Gastrocnemius medialis (tissue), 4 donors: Measurements from ENCODE around the gene MIF4GD. TPM values are rescaled to one million over a fixed set of nuclear protein-coding genes. Genes with fewer than 3 reads are reported as not detected.
"Not testable (repeated sequence)": the region's sequence is repeated elsewhere in the genome, so short reads cannot be mapped to it uniquely, and the experiment has no call there.

ENCODE experiments used
- ATAC-seq, 2 donors: fragments of 150-250 bp; one replicate each; pipeline ENCODE4 v1.9.1; 2016
- DNase-seq, 2 donors: peaks; one replicate each; pipeline ENCODE4 v3.0.0-alpha.2; 2019
- H3K27ac ChIP-seq, 4 donors: fragments of 200-600 bp; sonication (generic); 1 replicate in 1 of 4; 2 replicates in 3 of 4; pipeline ENCODE4 v1.5.1; 2016 to 2018; ENCODE audit warnings: mild to moderate bottlenecking in 2 of 4, moderate library complexity in 1 of 4
- H3K27me3 ChIP-seq, 3 donors: fragments of 200-600 bp; sonication (generic) in 2 of 3; 1 replicate in 1 of 3; 2 replicates in 2 of 3; pipeline versions ENCODE4 v1.5.1 to v1.6.0; 2016 to 2019; ENCODE audit warnings: mild to moderate bottlenecking in 1 of 3, moderate library complexity in 1 of 3
- H3K36me3 ChIP-seq, 2 donors: fragments of 200-600 bp; sonication (generic) in 1 of 2; one replicate each; pipeline ENCODE4 v1.5.1; 2017 to 2018
- H3K4me1 ChIP-seq, 2 donors: fragments of 200-600 bp; sonication (generic) in 1 of 2; one replicate each; pipeline ENCODE4 v1.5.1; 2016 to 2017; ENCODE audit warnings: mild to moderate bottlenecking in 2 of 2
- H3K4me3 ChIP-seq, 4 donors: fragments of 200-600 bp; sonication (generic) in 3 of 4; 1 replicate in 1 of 4; 2 replicates in 3 of 4; pipeline ENCODE4 v1.5.1; 2016 to 2019; ENCODE audit warnings: mild to moderate bottlenecking in 2 of 4
- H3K9me3 ChIP-seq, 3 donors: fragments of 200-600 bp; sonication (generic) in 2 of 3; 1 replicate in 1 of 3; 2 replicates in 2 of 3; pipeline ENCODE4 v1.5.1; 2016 to 2019
- POLR2A ChIP-seq, 2 donors: fragments of 450-650 bp; IDR thresholded peaks; one replicate each; pipeline ENCODE4 v1.6.1; 2017; ENCODE audit warnings: antibody characterized with exemption in 2 of 2, mild to moderate bottlenecking in 2 of 2, moderate library complexity in 2 of 2
- in situ Hi-C, 4 donors: fragments of 200-750 bp; cut with MboI; loops; one replicate each; pipeline versions ENCODE4 v1.15.0 to v1.8.0; 2017; ENCODE audit warnings: low sequenced_read_pairs in 4 of 4
- intact Hi-C: fragments of 100-400 bp; cut with DNase I; formaldehyde crosslinking; loops from one replicate; pipeline ENCODE4 v1.15.1; 2023; ENCODE audit warnings: low total_unique reads
- total RNA-seq, 4 donors: library from RNA; depleted of rRNA; stranded (reverse); fragments of >200 nt; gene quantifications; one replicate each; pipeline versions ENCODE4 v1.1.0 to v1.2.3, GENCODE V29; 2016
- TF ChIP-seq, protein P1 (sequence below), 5 experiments: fragments of 450-650 bp in 3 of 5; fragments of 200-600 bp in 2 of 5; sonication (generic) in 2 of 5; IDR thresholded peaks in 4 of 5; conservative IDR thresholded peaks in 1 of 5; 1 replicate in 4 of 5; 2 replicates in 1 of 5; pipeline ENCODE4 v1.5.1; 2016 to 2019; ENCODE audit warnings: antibody characterized with exemption in 5 of 5, mild to moderate bottlenecking in 3 of 5, moderate library complexity in 3 of 5

The MIF4GD gene
- total RNA-seq, 4 donors from 2014 or later: 50.5 to 96.1 (median 72.4) TPM

DNA sequence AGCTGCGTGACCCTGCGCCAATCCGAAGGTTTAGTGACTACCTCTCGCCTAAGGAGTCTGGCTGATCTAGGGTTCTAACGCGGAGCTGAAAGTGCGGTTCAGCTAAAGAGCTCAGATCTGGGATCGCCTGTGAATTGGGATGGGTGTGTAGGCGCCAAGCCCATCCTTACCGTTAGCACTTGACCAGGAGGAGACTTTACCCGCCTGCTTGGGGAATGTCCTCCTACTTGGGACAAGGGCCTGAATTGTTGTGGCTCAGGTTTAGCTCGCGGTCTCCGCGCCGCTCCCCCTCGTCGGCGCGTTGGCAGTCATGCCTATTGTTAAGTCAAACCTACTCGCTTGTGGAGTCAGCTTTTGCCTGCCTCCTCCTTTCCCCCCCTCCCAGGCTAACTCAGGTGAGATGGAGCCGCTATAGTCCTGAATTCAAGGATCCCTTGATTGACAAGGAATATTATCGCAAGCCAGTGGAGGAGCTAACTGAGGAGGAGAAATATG is 8.9 kb downstream of the MIF4GD start:
- TF ChIP-seq, protein P1, sequence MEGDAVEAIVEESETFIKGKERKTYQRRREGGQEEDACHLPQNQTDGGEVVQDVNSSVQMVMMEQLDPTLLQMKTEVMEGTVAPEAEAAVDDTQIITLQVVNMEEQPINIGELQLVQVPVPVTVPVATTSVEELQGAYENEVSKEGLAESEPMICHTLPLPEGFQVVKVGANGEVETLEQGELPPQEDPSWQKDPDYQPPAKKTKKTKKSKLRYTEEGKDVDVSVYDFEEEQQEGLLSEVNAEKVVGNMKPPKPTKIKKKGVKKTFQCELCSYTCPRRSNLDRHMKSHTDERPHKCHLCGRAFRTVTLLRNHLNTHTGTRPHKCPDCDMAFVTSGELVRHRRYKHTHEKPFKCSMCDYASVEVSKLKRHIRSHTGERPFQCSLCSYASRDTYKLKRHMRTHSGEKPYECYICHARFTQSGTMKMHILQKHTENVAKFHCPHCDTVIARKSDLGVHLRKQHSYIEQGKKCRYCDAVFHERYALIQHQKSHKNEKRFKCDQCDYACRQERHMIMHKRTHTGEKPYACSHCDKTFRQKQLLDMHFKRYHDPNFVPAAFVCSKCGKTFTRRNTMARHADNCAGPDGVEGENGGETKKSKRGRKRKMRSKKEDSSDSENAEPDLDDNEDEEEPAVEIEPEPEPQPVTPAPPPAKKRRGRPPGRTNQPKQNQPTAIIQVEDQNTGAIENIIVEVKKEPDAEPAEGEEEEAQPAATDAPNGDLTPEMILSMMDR (IDR thresholded peaks at IDR 0.05 in 4 of 5, conservative IDR thresholded peaks at IDR 0.05 in 1 of 5): no peak
- TF ChIP-seq POLR2A (IDR thresholded peaks at IDR 0.05): no peak
- Histone ChIP-seq H3K27ac (peak overlapping the region; percentile 95 to 99 (median 98)), H3K27me3 (no peaks in the 10 kb centered on the region), H3K9me3 (no peaks in the 10 kb centered on the region), H3K4me3 (peak overlapping the region; percentile 94 to 100 (median 98)), H3K4me1 (peaks cover 21 to 40% of the 10 kb centered on the region in 2 donors), H3K36me3 (peaks cover 0 to 40% of the 10 kb centered on the region in 2 donors)
- intact Hi-C loops: loop anchor here (10.0 kb wide), 1 partner anchor 253 kb away; the partner anchor contains the start of genes CASKIN2 and TSEN54
- peak in 1 of 2 donors; percentile 40 for DNase-seq
- ATAC-seq: peak; percentile 25 to 34
- in situ Hi-C loops: no loop called here

DNA sequence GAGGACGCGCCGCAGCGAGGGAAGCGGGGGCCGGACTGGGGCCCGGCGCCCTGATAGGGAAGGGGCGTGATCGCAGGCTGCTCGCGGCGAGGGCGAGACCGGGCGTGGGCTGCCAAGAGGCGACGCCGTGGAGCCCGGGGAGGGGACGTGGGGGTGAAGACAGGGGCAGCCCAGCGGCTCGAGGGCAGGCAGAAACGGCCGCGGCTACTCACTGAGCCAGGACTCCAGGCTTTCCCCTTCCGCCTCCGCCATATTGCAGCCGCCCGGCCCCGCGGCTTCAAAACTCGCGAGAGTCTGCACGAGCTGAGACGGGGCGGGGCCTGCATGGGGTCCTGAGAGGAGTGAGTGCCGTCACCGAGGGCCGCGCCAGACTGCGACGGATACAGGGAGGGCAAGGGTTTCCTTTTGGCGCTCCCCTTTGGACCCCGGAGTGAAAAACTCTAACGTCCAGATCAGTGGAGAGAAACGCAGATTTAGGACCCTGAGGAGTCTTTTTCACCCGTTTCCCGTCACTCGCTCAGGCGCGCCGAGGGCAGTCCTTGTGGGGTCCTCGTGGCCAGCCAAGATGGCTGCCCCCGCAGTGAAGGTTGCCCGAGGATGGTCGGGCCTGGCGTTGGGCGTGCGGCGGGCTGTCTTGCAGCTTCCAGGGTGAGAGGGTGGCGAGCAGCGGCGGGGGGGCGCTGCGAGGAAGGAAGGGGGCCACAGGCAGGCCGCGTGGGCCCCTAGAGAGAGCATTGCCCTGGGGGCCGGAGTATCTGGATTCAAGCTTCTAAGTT is 9.5 kb downstream of the MIF4GD start, which contains the start of the genes GGA3 and MRPS7:
GGA3 (minus strand) TSS at position 271 of the 776 bp plus-strand sequence; CDS start at position 252, 19 bp downstream.
MRPS7 (plus strand) TSS at position 544 of the 776 bp plus-strand sequence; CDS start at position 566, 22 bp downstream.
- TF ChIP-seq, protein P1 (IDR thresholded peaks at IDR 0.05 in 4 of 5, conservative IDR thresholded peaks at IDR 0.05 in 1 of 5): no peak
- peak; percentile 75 to 81 for TF ChIP-seq POLR2A (IDR thresholded peaks at IDR 0.05)

DNA sequence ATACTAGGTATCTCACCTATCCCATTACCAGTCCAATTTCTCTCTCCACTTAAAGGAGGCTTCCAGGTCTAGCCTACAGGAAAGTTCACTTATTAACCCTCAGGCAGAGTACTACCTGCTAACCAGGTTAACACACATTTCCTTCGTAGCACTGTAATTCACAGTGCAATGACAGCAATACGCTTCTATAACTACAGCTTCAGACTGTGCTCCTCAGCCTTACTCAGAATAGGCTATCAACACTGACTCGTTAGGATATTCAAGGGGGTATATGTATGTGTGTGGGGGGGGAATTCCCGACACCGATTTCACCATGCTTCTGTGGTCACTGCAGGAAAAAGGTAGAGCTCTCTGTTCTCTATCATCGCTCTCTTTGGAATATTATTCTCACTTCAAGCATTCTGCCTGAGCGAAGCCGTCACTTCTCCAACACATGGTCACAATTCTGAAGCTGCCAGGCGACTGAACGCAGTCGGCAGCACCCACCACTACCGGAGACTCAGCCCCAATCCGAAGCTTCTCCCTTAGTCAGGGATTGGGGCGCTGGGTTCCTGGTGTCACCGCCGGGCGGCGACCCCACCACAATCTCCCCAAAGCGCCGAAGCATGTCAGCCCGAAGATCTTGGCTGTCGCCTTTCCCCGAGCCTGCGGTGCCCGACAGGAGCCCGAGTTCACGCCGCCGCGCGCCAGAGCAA is 10.2 kb downstream of the MIF4GD start:
- peak in 1 of 2 donors; percentile 1 for ATAC-seq
- peaks cover 21 to 40% of the 10 kb centered on the region in 2 donors for H3K4me1 ChIP-seq
- TF ChIP-seq POLR2A (IDR thresholded peaks at IDR 0.05): no peak
- TF ChIP-seq, protein P1 (IDR thresholded peaks at IDR 0.05 in 4 of 5, conservative IDR thresholded peaks at IDR 0.05 in 1 of 5): peak in 1 of 5 experiments; percentile 21
- intact Hi-C loops: loop anchor here (10.0 kb wide), 1 partner anchor 254 kb away; the partner anchor contains the start of genes CASKIN2 and TSEN54
- in situ Hi-C loops: no loop called here
- H3K27me3 ChIP-seq: no peaks in the 10 kb centered on the region
- peaks cover 0 to 26% of the 10 kb centered on the region in 2 donors for H3K36me3 ChIP-seq
- H3K4me3 ChIP-seq: peak overlapping the region; percentile 94 to 100 (median 98)
- H3K9me3 ChIP-seq: no peaks in the 10 kb centered on the region
- H3K27ac ChIP-seq: peak overlapping the region; percentile 95 to 99 (median 98)
- DNase-seq: no peak

More for the DNA sequence above, 9.5 kb downstream of the MIF4GD start, which contains the start of the genes GGA3 and MRPS7:
- Histone ChIP-seq H3K4me3 (peak within 1 kb of the TSS; percentile 94 to 100 (median 98)), H3K36me3 (peaks cover 0 to 33% of the 10 kb centered on the region in 2 donors), H3K9me3 (no peaks in the 10 kb centered on the region), H3K27ac (peak within 1 kb of the TSS; percentile 95 to 99 (median 98)), H3K27me3 (no peaks in the 10 kb centered on the region), H3K4me1 (peaks cover 21 to 40% of the 10 kb centered on the region in 2 donors)
- intact Hi-C loops (loop anchor here (10.0 kb wide), 1 partner anchor 253 kb away; the partner anchor contains the start of genes CASKIN2 and TSEN54), in situ Hi-C loops (no loop called here)
- DNase-seq: peak; percentile 92 to 93
- peak; percentile 95 to 98 for ATAC-seq

DNA sequence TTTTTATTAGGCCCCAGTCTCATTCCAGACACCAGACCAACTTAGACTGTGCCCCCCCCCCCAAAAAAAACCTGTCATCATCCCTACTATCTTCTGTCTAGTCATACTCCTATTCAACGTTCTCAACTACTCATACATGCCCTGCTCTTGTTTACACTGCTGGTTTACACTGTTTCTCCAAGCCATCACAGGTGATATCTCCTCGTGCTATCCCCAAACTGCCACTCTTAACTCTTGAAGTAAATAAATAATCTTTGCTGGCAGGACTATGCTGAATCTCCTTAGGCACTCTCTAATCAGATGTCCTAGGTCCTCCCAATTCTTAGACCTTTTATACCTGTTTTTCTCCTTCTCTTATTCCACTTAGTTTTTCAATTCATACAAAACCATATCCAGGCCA is 13.8 kb downstream of the MIF4GD start:
- DNase-seq, in situ Hi-C loops, H3K27me3 ChIP-seq, ATAC-seq, H3K4me3 ChIP-seq, intact Hi-C loops, H3K9me3 ChIP-seq, H3K27ac ChIP-seq, H3K36me3 ChIP-seq: not testable (repeated sequence)
- peaks cover 11 to 28% of the 10 kb centered on the region in 2 donors for H3K4me1 ChIP-seq

DNA sequence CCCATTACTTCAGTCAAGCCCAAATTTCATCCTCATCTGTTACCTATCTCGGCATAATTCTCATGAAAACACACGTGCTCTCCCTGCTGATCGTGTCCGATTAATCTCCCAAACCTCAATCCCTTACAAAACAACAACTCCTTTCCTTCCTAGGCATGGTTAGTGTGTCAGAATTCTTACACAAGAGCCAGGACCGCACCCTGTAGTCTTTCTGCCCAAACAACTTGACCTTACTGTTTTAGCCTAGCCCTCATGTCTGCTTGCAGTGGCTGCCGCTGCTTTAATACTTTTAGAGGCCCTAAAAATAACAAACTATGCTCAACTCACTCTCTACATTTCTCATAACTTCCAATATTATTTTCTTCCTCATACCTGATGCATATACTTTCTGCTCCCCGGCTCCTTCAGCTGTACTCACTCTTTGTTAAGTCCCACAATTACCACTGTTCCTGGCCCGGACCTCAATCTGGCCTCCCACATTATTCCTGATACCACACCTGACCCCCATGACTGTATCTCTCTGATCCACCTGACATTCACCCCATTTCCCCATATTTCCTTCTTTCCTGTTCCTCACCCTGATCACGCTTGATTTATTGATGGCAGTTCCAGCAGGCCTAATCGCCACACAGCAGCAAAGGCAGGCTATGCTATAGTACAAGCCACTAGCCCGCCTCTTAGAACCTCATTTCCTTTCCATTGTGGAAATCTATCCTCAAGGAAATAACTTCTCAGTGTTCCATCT is 14.9 kb downstream of the MIF4GD start:
- intact Hi-C loops: not testable (repeated sequence)

More for the DNA sequence above, 14.9 kb downstream of the MIF4GD start:
- ATAC-seq, in situ Hi-C loops, DNase-seq, H3K27me3 ChIP-seq, H3K9me3 ChIP-seq, H3K4me3 ChIP-seq, H3K36me3 ChIP-seq: not testable (repeated sequence)
- H3K27ac ChIP-seq: peak overlapping the region in 3 of 4 donors; percentile 43 to 48 (median 47)
- peaks cover 11 to 27% of the 10 kb centered on the region in 2 donors for H3K4me1 ChIP-seq
